Spleen (tissue), 7 donors: Measurements from ENCODE around the gene FGF14.

ENCODE experiments used
- CTCF ChIP-seq, 11 experiments: fragments of 200-600 bp in 7 of 11; fragments of 450-650 bp in 4 of 11; sonication (generic) in 4 of 11; IDR thresholded peaks in 8 of 11; conservative IDR thresholded peaks in 3 of 11; 1 replicate in 7 of 11; 2 replicates in 4 of 11; pipeline versions ENCODE4 v1.4.0 to v1.8.0; 2016 to 2021; ENCODE audit warnings: antibody characterized with exemption in 11 of 11, inconsistent platforms in 4 of 11, mild to moderate bottlenecking in 1 of 11
- POLR2A ChIP-seq, 3 donors: fragments of 450-650 bp; IDR thresholded peaks; one replicate each; pipeline ENCODE4 v1.5.1; 2017; ENCODE audit warnings: antibody characterized with exemption in 3 of 3, mild to moderate bottlenecking in 1 of 3
- POLR2AphosphoS5 ChIP-seq, 3 donors: sonication (generic); formaldehyde crosslinking; IDR thresholded peaks; one replicate each; pipeline ENCODE4 v1.5.1; 2017; ENCODE audit warnings: antibody characterized with exemption in 3 of 3
- donor health status: DM: no; HTN: no; CAD: no; lungs with moderate emphysema.
- donor health status: DM: no; HTN: no; CAD: no.
- donor health status: DM: no; HTN: no; CAD: no.

DNA sequence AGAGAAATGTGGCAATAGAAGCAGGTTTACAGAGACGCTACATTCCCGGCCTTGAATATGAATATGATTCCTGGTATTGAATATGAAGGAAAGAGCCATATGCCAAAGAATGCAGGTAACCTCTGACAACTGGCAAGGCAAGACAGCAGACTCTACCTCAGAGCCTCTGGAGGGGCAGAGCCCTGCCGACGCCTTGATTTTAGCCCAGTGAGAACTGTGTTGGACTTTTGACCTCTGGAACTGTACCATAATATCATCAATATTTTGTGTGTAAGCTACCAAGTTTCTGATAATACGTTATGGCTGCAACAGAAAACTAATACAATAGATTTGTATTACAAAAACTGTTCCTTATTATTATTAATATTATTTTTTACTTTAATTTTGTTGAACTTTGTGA lies 219.7 kb downstream of the FGF14 start:
- TF ChIP-seq CTCF (IDR thresholded peaks at IDR 0.05 in 8 of 11, conservative IDR thresholded peaks at IDR 0.05 in 3 of 11) (no peak), POLR2A (IDR thresholded peaks at IDR 0.05) (no peak), POLR2AphosphoS5 (IDR thresholded peaks at IDR 0.05) (no peak)
